IMR-90 (cell line): ENCODE measurements around the gene PCBP3.

Source experiments
- BHLHE40 ChIP-seq: fragments of 150-350 bp; IDR thresholded peaks from 2 replicates; pipeline ENCODE4 v1.6.1; 2016; ENCODE audit warnings: mild to moderate bottlenecking, low read depth, low read length
- CEBPB ChIP-seq: IDR thresholded peaks from 2 replicates; pipeline ENCODE4 v1.6.1; 2012; ENCODE audit warnings: low read depth, low read length, improper control_type of control experiment
- CHD1 ChIP-seq: IDR thresholded peaks from 2 replicates; pipeline ENCODE4 v1.6.1; 2012; ENCODE audit warnings: low read depth, low read length, improper control_type of control experiment
- MAFK ChIP-seq: IDR thresholded peaks from 2 replicates; pipeline ENCODE4 v1.6.1; 2012; ENCODE audit warnings: low read depth, low read length, improper control_type of control experiment
- MAZ ChIP-seq: IDR thresholded peaks from 2 replicates; pipeline ENCODE4 v1.6.1; 2012; ENCODE audit warnings: low read depth, mild to moderate bottlenecking, low read length, improper control_type of control experiment, moderate library complexity, borderline replicate concordance
- MXI1 ChIP-seq: IDR thresholded peaks from 2 replicates; pipeline ENCODE4 v1.6.1; 2012; ENCODE audit warnings: low read depth, mild to moderate bottlenecking, low read length, moderate library complexity, borderline replicate concordance
- NFE2L2 ChIP-seq: fragments of 150-350 bp; IDR thresholded peaks from 2 replicates; pipeline ENCODE4 v1.6.1; 2016; ENCODE audit warnings: low read depth, mild to moderate bottlenecking, low read length
- POLR2A ChIP-seq: IDR thresholded peaks from 2 replicates; pipeline ENCODE4 v1.6.1; 2012; ENCODE audit warnings: mild to moderate bottlenecking, low read depth, low read length
- RAD21 ChIP-seq: IDR thresholded peaks from 2 replicates; pipeline ENCODE4 v1.6.1; 2012; ENCODE audit warnings: low read length, improper control_type of control experiment
- RCOR1 ChIP-seq: IDR thresholded peaks from 2 replicates; pipeline ENCODE4 v1.6.1; 2012; ENCODE audit warnings: mild to moderate bottlenecking, low read length, improper control_type of control experiment; ENCODE audit not compliant: insufficient replicate concordance
- RFX5 ChIP-seq: IDR thresholded peaks from 2 replicates; pipeline ENCODE4 v1.8.0; 2012; ENCODE audit warnings: low read depth, mild to moderate bottlenecking, low read length, moderate library complexity
- TF ChIP-seq, protein P1 (sequence below): fragments of 150-350 bp; IDR thresholded peaks from 2 replicates; pipeline ENCODE4 v1.6.1; 2016; ENCODE audit warnings: low read depth, mild to moderate bottlenecking, low read length, moderate library complexity, borderline replicate concordance
- TF ChIP-seq, protein P2 (sequence below): conservative IDR thresholded peaks from 2 replicates; pipeline ENCODE4 v1.5.1; 2012; ENCODE audit warnings: mild to moderate bottlenecking, low read depth, low read length, improper control_type of control experiment
- TF ChIP-seq, protein P3 (sequence below): fragments of 150-350 bp; IDR thresholded peaks from 2 replicates; pipeline ENCODE4 v1.6.1; 2017; ENCODE audit warnings: mild to moderate bottlenecking, antibody characterized with exemption, low read length, low read depth

DNA sequence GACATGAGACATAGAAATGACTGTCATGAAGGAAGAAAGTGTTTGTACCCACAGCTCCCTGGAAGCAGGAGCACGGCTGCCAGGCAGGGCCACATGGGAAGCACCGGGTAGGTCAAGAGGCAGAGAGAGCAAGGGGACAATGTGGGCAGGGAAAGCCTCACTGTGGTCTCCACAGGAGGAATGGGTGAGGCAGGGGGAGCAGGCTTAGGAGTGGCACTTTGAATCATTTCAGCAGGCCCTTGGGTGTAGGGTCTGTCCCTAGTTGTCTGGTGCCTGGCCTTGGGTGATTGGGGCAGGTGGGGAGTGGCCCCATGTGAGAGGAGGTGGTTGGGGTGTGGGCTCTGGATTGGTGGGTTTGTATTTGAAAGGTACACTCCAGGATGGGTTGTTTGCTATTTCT is 83.9 kb downstream of the PCBP3 start:
- TF ChIP-seq, protein P1, sequence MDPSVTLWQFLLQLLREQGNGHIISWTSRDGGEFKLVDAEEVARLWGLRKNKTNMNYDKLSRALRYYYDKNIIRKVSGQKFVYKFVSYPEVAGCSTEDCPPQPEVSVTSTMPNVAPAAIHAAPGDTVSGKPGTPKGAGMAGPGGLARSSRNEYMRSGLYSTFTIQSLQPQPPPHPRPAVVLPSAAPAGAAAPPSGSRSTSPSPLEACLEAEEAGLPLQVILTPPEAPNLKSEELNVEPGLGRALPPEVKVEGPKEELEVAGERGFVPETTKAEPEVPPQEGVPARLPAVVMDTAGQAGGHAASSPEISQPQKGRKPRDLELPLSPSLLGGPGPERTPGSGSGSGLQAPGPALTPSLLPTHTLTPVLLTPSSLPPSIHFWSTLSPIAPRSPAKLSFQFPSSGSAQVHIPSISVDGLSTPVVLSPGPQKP, result no peak
- TF ChIP-seq MXI1 (no peak), POLR2A (no peak), BHLHE40 (no peak), NFE2L2 (no peak), CHD1 (no peak), RCOR1 (no peak), MAFK (no peak), RAD21 (no peak), MAZ (no peak), CEBPB (no peak), RFX5 (no peak)
- TF ChIP-seq, protein P2, sequence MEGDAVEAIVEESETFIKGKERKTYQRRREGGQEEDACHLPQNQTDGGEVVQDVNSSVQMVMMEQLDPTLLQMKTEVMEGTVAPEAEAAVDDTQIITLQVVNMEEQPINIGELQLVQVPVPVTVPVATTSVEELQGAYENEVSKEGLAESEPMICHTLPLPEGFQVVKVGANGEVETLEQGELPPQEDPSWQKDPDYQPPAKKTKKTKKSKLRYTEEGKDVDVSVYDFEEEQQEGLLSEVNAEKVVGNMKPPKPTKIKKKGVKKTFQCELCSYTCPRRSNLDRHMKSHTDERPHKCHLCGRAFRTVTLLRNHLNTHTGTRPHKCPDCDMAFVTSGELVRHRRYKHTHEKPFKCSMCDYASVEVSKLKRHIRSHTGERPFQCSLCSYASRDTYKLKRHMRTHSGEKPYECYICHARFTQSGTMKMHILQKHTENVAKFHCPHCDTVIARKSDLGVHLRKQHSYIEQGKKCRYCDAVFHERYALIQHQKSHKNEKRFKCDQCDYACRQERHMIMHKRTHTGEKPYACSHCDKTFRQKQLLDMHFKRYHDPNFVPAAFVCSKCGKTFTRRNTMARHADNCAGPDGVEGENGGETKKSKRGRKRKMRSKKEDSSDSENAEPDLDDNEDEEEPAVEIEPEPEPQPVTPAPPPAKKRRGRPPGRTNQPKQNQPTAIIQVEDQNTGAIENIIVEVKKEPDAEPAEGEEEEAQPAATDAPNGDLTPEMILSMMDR, result no peak
- TF ChIP-seq, protein P3, sequence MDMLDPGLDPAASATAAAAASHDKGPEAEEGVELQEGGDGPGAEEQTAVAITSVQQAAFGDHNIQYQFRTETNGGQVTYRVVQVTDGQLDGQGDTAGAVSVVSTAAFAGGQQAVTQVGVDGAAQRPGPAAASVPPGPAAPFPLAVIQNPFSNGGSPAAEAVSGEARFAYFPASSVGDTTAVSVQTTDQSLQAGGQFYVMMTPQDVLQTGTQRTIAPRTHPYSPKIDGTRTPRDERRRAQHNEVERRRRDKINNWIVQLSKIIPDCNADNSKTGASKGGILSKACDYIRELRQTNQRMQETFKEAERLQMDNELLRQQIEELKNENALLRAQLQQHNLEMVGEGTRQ, result no peak
